ENCODE data around the gene FCER2. TPM values are rescaled to one million over a fixed set of nuclear protein-coding genes. Genes with fewer than 3 reads are reported as not detected.

FCER2 gene
- total RNA-seq, 1 experiment from 2014 or later: not detected

- no TSS peak for BruUV-seq (replicated peaks)
- ChIA-PET CTCF (no interaction called here), POLR2A (ENCODE audit: low non-redundant PET) (no interaction called here)
- Histone ChIP-seq H3K36me3 (ENCODE audit: insufficient read depth, low read length, poor library complexity, severe bottlenecking) (no peaks in the 10 kb centered on the region), H3K27me3 (replicated peaks; ENCODE audit: insufficient read depth, low read depth, low read length, poor library complexity) (no peaks in the 10 kb centered on the region), H3K4me1 (ENCODE audit: insufficient read depth, low read length, poor library complexity, severe bottlenecking) (no peaks in the 10 kb centered on the region), H3K4me3 (ENCODE audit: low read depth, low read length, poor library complexity, severe bottlenecking) (no peak overlapping the region), H3K27ac (ENCODE audit: low read depth, low read length, poor library complexity, severe bottlenecking) (no peak overlapping the region), H3K9me3 (ENCODE audit: low read depth, low read length, poor library complexity, severe bottlenecking) (no peaks in the 10 kb centered on the region)
- DNase-seq (ENCODE audit: low spot score): no peak
- intact Hi-C loops (cut with micrococcal nuclease; ENCODE audit: unreplicated experiment): no loop called here
- TF ChIP-seq EZH2 (IDR thresholded peaks at IDR 0.05; ENCODE audit: borderline replicate concordance, low read depth, low read length, poor library complexity, severe bottlenecking): no peak
- no peak for TF ChIP-seq CTCF (conservative IDR thresholded peaks at IDR 0.05; ENCODE audit: low read depth, low read length)
These were observed 18.4 kb upstream of the FCER2 start for GRCh38 chr19:7720351-7720750.

DNA sequence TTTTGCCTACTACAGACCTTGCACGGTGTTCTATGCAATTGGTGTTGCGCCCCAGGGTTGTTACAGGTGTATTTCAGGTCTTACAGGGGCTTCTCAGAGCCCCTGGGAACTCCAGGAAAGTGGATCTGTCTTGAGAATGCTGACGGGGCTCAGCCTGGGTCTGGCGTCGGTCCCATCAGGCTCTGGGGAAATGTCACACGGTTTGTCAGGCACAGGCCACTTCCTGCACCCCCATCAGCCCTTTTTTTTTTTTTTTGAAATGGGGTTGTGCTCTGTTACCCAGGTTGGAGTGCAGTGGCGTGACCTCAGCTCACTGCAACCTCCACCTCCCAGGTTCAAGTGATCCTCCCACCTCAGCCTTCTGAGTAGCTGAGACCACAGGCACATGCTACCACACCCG lies 16.7 kb upstream of the FCER2 start:
- no TSS peak for BruUV-seq (replicated peaks)
- H3K36me3 ChIP-seq (ENCODE audit: insufficient read depth, low read length, poor library complexity, severe bottlenecking): no peaks in the 10 kb centered on the region
- no peak for DNase-seq (ENCODE audit: low spot score)
- intact Hi-C loops (cut with micrococcal nuclease; ENCODE audit: unreplicated experiment): no loop called here
- H3K4me3 ChIP-seq (ENCODE audit: low read depth, low read length, poor library complexity, severe bottlenecking): no peak overlapping the region
- H3K4me1 ChIP-seq (ENCODE audit: insufficient read depth, low read length, poor library complexity, severe bottlenecking): no peaks in the 10 kb centered on the region
- CTCF ChIA-PET: no interaction called here
- H3K27me3 ChIP-seq (replicated peaks; ENCODE audit: insufficient read depth, low read depth, low read length, poor library complexity): no peaks in the 10 kb centered on the region
- TF ChIP-seq CTCF (conservative IDR thresholded peaks at IDR 0.05; ENCODE audit: low read depth, low read length): no peak
- TF ChIP-seq EZH2 (IDR thresholded peaks at IDR 0.05; ENCODE audit: borderline replicate concordance, low read depth, low read length, poor library complexity, severe bottlenecking): no peak
- H3K9me3 ChIP-seq (ENCODE audit: low read depth, low read length, poor library complexity, severe bottlenecking): no peaks in the 10 kb centered on the region
- H3K27ac ChIP-seq (ENCODE audit: low read depth, low read length, poor library complexity, severe bottlenecking): no peak overlapping the region
- POLR2A ChIA-PET (ENCODE audit: low non-redundant PET): no interaction called here

GRCh38 chr19:7716762-7717161 lies 14.8 kb upstream of the FCER2 start:
- TF ChIP-seq CTCF (conservative IDR thresholded peaks at IDR 0.05; ENCODE audit: low read depth, low read length): no peak
- TF ChIP-seq EZH2 (IDR thresholded peaks at IDR 0.05; ENCODE audit: borderline replicate concordance, low read depth, low read length, poor library complexity, severe bottlenecking): no peak
- BruUV-seq (replicated peaks): no TSS peak
- no peak for DNase-seq (ENCODE audit: low spot score)
- Histone ChIP-seq H3K9me3 (ENCODE audit: low read depth, low read length, poor library complexity, severe bottlenecking) (no peaks in the 10 kb centered on the region), H3K27ac (ENCODE audit: low read depth, low read length, poor library complexity, severe bottlenecking) (no peak overlapping the region), H3K36me3 (ENCODE audit: insufficient read depth, low read length, poor library complexity, severe bottlenecking) (no peaks in the 10 kb centered on the region), H3K4me1 (ENCODE audit: insufficient read depth, low read length, poor library complexity, severe bottlenecking) (no peaks in the 10 kb centered on the region), H3K27me3 (replicated peaks; ENCODE audit: insufficient read depth, low read depth, low read length, poor library complexity) (no peaks in the 10 kb centered on the region), H3K4me3 (ENCODE audit: low read depth, low read length, poor library complexity, severe bottlenecking) (no peak overlapping the region)
- ChIA-PET POLR2A (ENCODE audit: low non-redundant PET) (no interaction called here), CTCF (no interaction called here)
- intact Hi-C loops (cut with micrococcal nuclease; ENCODE audit: unreplicated experiment): no loop called here
